Epidermal melanocyte (primary cell): ENCODE measurements around the gene HOATZ.

ENCODE experiments used
- DNase-seq: peaks from one replicate; pipeline ENCODE4 v3.0.0; 2011; ENCODE audit warnings: low spot score; ENCODE audit not compliant: insufficient read length

Gene HOATZ

DNA sequence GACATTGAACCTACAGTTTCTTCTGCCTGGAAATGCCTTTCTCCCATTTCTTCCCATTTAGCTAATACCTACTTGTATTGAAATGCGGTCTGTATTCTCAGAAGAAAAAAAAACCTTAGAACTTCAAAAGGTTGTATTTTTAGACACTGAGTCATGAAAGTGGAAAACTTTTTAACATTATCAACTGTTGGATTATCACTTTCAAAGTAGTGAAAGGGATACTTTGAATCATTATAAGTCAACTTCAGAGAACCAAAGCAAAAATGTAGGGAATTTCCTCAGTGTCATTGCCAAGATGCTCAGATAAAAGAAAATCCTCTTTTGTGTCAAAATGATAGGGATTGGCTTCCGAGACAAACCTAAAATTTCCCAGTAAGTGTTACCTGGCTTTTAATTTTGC lies 6.6 kb downstream of the HOATZ start:
- no peak for DNase-seq

GRCh38 chr11:111522426-111522825 lies 7.8 kb downstream of the HOATZ start:
- no peak for DNase-seq

DNA sequence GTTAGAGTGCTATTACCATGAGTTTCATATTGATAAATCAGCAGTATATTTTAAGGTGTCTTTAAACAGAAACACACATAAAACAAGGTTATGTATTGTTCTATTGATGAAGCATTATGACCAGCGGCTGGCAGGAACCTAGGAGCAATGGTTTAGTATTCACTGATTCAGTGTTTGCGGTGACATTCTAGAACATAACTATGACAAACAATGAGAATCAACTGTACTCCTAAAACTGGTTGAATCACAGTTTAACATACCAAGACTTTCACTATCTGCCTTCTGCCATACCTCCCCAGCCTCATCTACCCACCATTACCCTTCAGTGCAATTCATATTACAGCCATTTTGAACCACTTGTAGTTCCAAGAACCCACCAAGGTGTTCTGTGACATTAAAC lies 8.8 kb downstream of the HOATZ start:
- no peak for DNase-seq

DNA sequence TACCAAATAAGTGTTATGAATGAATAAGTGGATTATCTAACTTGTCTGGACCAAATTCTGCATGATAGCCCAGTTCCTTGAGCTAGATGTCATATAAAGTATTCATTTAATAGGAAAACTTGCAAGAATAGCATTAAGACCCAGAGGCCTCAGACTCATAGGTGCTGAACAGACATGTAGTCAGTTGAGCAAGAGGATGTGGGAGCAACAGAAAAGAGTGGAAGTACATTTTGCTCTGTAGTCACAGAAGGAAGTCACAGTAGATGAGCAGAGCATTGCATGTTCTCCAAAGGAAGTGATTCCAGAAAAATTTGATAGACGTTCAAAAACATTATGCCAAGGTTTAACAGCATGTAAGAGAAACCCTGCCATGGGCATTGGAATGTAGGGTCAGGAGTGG lies 9.5 kb downstream of the HOATZ start:
- no peak for DNase-seq

DNA sequence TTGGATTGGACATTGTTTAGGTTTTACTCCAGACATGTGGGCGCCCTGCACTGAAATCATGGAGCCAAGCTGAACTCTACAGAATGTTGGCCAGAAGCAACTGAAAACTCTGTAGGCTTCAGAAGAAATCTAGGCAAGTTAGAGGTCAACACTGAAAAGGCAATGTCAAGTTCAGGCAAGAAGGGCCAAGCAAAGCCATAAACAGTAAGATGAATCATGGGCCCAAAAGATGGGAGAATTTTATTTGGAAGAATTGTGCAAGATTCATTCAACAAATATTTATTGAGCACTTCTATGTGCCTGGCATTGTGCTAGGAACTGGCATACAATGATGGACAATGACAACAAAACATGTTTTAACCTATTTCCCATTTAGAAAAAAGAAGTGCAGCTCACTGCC lies 10.9 kb downstream of the HOATZ start:
- DNase-seq, result no peak

DNA sequence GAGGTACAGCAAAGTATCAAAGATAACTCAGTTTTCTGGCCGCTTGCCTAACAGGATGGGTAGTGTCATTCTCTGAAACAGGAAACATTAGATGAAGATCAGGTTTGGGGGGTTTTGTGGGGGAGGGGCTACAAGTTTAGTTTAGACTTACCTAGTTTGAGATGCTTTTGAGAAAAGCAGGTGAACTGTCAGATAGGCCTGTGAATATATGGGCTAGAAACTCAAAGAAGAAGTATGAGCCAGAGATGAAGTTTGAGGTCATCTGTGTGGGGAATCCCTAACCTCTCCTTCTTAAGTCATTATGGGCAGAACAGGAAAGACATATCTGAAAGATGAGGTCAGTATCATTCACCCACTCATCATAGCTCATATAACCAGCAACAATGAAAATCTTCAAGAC lies 11.9 kb downstream of the HOATZ start:
- no peak for DNase-seq

- DNase-seq, result no peak
These were observed 12.7 kb downstream of the HOATZ start for GRCh38 chr11:111527279-111527678.

DNA sequence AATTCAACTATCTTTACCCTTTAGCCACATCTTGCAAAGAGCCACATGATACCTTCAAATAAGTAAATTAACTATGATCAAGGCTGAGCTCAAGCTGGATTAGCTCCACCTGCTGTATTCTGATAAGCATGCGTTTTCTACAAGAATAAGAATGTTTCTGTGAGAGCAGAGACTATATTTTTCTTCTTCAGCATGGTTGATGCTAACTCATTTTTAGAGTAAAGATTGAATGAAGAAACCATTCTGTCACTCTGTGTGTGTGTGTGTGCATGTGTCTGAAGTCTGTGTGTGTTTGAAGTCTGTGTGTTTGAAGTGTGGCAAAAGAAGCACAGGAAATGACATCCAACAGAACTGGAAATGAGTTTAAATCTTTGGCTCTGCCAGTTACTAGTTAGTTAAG lies 14.0 kb downstream of the HOATZ start:
- DNase-seq, result no peak

DNA sequence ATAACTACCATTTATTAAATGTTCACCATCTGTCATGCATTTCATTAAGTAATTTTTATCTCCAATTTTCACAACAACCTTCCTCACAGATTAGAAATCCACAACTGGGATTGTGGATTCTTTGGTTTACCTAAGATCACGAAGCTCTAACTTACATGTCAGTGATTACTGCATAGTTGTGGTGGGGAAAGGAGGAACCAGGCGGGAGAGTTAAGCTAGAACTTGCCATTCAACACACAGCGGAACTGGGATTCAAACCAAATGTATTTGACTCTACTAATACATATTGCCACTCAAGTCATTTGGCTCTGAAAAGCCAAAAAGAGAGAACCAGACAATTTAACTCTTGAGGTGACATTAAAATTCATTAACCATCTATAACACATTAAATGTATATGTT lies 15.5 kb downstream of the HOATZ start:
- DNase-seq, result no peak

DNA sequence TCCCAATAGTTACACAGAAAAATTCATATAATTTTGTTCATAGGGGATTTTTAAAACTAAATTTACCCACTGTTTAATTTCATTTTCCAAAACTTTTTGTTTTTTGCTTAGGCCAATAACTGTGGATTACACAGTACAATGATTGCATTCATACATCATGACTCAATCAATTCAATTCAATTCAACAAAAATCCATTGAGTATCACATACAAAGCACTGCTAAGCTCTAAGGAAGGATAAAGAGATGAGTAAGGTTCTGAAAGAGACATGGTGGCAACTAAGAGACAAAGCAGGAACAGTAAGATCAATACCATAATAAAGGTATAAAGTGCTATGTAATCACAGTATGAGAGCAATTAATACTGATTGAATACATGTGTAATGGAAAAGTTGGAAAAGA lies 16.6 kb downstream of the HOATZ start:
- DNase-seq, result no peak

- DNase-seq, result no peak
These were observed 17.2 kb downstream of the HOATZ start for GRCh38 chr11:111531687-111532364.

DNA sequence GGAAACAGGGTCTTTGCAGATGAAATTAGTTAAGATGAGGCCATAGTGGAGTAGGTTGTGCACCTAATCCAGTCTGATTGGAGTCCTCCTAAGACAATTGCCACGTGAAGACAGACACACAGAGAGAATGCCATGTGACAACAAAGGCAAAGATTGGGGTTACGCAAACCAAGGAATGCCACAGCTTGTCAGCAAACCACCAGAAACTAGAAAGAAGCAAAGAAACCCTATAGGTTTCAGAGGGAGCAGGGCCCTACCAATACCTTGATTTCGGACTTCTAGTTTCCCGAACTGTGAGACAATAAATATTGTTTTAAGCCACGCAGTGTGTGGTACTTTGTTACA lies 17.8 kb downstream of the HOATZ start:
- DNase-seq, result no peak

- DNase-seq, result no peak
These were observed 20.7 kb downstream of the HOATZ start for GRCh38 chr11:111535281-111535680.

- DNase-seq, result no peak
These were observed 22.8 kb downstream of the HOATZ start for GRCh38 chr11:111537336-111537860.

- DNase-seq, result no peak
These were observed 24.0 kb downstream of the HOATZ start for GRCh38 chr11:111538407-111539114.

GRCh38 chr11:111539426-111540113 lies 25.0 kb downstream of the HOATZ start:
- no peak for DNase-seq

GRCh38 chr11:111540114-111540936 lies 25.7 kb downstream of the HOATZ start, which contains the start of gene LAYN:
Gene LAYN, plus strand, starts transcription at chr11:111540720. Its CDS starts 124 bp downstream, at chr11:111540844.
- DNase-seq, result peak; percentile 46

DNA sequence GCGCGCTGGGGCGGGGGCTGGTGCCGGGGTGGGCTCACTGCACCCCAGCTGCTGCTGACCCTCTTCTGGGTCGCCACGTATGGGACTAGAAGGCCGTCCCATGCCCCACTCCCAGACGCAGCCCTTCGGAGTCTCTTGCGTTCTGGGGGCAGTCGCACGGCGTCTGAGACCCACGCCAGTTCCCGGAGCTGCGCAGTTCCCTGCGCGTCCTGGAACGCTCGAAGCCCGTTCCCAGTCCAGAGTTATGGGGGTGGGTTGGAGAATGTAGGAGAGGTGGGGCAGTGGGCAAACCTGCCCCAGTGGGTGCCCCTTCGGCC lies 26.3 kb downstream of the HOATZ start:
- no peak for DNase-seq

DNA sequence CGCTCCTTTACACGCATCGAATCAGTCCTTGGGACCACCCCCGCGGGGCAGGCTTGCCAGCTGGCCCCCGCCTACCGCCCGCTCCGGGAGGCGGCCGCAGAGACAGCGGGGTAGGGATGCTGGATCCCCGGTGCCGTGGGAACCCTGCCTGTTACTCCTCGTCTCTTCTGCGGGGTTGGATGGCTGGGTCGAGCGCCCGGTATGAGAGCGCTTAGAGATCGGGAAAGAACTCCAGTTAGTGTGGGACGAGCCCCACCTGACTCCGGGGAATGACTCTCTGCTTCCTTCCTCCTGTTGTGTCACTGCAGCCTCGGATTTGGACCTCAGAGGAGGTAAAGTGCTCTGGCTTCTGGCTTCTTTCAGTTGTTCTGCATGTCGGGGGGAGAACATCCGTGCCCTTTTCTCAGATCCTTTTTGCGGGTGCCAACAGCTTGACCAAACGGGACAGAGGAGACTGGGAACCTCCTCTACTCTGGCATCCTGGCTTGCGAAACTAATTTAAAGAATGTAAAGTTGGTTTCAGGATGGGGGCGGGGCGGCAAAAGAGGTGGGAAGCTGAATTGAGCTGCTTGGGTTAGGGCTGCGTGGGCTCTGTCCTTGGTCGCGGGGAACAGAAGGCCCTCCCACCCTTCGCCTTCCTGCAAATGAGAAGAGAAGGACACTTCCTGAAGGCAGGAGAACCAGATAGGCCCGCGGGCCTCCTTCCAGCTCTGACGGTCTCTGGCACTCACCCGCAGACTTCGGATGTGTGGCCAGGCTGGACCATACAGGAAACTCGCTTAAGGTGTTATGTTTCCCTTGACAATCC lies 26.9 kb downstream of the HOATZ start:
- DNase-seq, result no peak

DNA sequence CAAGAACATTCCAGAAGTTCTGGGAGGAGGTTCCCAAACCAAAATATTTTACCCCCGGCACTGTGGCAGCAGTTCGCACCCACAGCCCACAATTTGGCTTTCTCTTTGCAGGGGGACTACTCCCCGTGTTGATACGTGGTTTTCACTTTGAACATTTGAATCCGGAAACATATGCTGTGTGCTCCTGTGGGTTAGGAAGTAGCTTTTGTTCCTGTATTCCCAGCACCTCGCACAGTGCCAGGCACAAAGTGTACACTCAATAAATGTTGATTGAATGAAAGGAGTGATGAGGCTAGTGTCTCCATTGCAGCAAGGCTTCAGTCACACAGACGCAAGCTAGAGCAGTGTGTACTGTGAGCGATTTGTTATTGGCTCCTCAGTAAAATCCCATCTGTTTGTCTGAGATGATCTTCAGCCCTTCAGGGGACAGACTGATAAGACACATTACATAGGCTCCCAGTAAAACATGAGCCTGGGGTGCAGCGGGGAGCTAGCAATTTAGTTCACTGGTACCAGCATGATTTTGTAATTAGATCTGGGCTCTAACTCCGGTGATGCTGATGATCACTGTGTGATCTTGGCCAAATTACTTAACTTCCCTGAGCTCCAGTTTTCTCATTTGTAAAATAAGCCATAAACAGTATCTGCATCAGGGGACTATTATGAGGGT lies 28.2 kb downstream of the HOATZ start:
- DNase-seq, result no peak
